Astrocyte (in vitro differentiated cells and primary cell): ENCODE results near the gene ARHGAP24. TPM values are rescaled to one million over a fixed set of nuclear protein-coding genes. Genes with fewer than 3 reads are reported as not detected.
"Not testable (repeated sequence)": the region's sequence is repeated elsewhere in the genome, so short reads cannot be mapped to it uniquely, and the experiment has no call there.

ENCODE experiments used
- DNase-seq: peaks from one replicate; pipeline ENCODE4 v3.0.0-alpha.2; 2010; ENCODE audit warnings: low read depth
- FAIRE-seq: peaks from 2 replicates; lab custom pipeline; 2011; peaks lifted over from hg19 to GRCh38; lab: Jason Lieb, UNC
- H2AFZ ChIP-seq: 2 replicates; pipeline ENCODE4 v1.6.0; 2012; ENCODE audit warnings: low read depth, low read length, inconsistent platforms
- H3K27ac ChIP-seq: 2 replicates; pipeline ENCODE4 v1.5.1; 2011; ENCODE audit warnings: low read depth, low read length, inconsistent platforms
- H3K27me3 ChIP-seq: 2 replicates; pipeline ENCODE4 v1.6.0; 2011; ENCODE audit warnings: low read length, inconsistent platforms; ENCODE audit not compliant: insufficient read depth
- H3K36me3 ChIP-seq: 2 replicates; pipeline ENCODE4 v1.5.1; 2011; ENCODE audit warnings: low read length, inconsistent platforms; ENCODE audit not compliant: insufficient read depth
- H3K4me1 ChIP-seq: 2 replicates; pipeline ENCODE4 v1.5.1; 2011; ENCODE audit warnings: low read length, inconsistent platforms; ENCODE audit not compliant: insufficient read depth
- H3K4me2 ChIP-seq: 2 replicates; pipeline ENCODE4 v1.6.0; 2012; ENCODE audit warnings: low read length, inconsistent platforms
- H3K4me3 ChIP-seq: 2 replicates; pipeline ENCODE4 v1.5.1; 2011; ENCODE audit warnings: low read depth, mild to moderate bottlenecking, low read length, inconsistent platforms; ENCODE audit not compliant: insufficient read depth
- H3K79me2 ChIP-seq: 2 replicates; pipeline ENCODE4 v1.6.0; 2012; ENCODE audit warnings: mild to moderate bottlenecking, low read length, inconsistent platforms; ENCODE audit not compliant: insufficient read depth
- H3K9ac ChIP-seq: 2 replicates; pipeline ENCODE4 v1.6.0; 2012; ENCODE audit warnings: mild to moderate bottlenecking, low read length, inconsistent platforms
- H3K9me3 ChIP-seq: 2 replicates; pipeline ENCODE4 v1.5.1; 2012; ENCODE audit warnings: low read depth, mild to moderate bottlenecking, low read length, inconsistent platforms; ENCODE audit not compliant: insufficient read depth
- H4K20me1 ChIP-seq: 2 replicates; pipeline ENCODE4 v1.6.0; 2012; ENCODE audit warnings: low read length, inconsistent platforms; ENCODE audit not compliant: insufficient read depth
- H3K27ac Mint-ChIP-seq: one replicate; pipeline ENCODE4 v1.8.0; 2021; ENCODE audit warnings: mild to moderate bottlenecking, mixed read lengths; ENCODE audit not compliant: unreplicated experiment
- H3K27me3 Mint-ChIP-seq: one replicate; pipeline ENCODE4 v1.8.0; 2021; ENCODE audit warnings: low read depth, mixed read lengths; ENCODE audit not compliant: unreplicated experiment
- H3K36me3 Mint-ChIP-seq: one replicate; pipeline ENCODE4 v1.8.0; 2021; ENCODE audit warnings: low read depth, mixed read lengths; ENCODE audit not compliant: unreplicated experiment
- H3K4me1 Mint-ChIP-seq: one replicate; pipeline ENCODE4 v1.8.0; 2021; ENCODE audit warnings: low read depth, mixed read lengths; ENCODE audit not compliant: unreplicated experiment
- H3K4me3 Mint-ChIP-seq: one replicate; pipeline ENCODE4 v1.8.0; 2021; ENCODE audit warnings: mild to moderate bottlenecking, moderate library complexity, mixed read lengths; ENCODE audit not compliant: unreplicated experiment
- H3K9me3 Mint-ChIP-seq: one replicate; pipeline ENCODE4 v1.8.0; 2021; ENCODE audit warnings: mild to moderate bottlenecking, mixed read lengths; ENCODE audit not compliant: unreplicated experiment
- EZH2 ChIP-seq: IDR thresholded peaks from 2 replicates; pipeline ENCODE4 v1.6.1; 2012; ENCODE audit warnings: mild to moderate bottlenecking, low read length, inconsistent platforms; ENCODE audit not compliant: insufficient read depth
- total RNA-seq: library from RNA; stranded (reverse); gene quantifications from 2 replicates; pipeline ENCODE4 v1.2.1, GENCODE V29; 2021
- TF ChIP-seq, protein P1 (sequence below): IDR thresholded peaks from 2 replicates; pipeline ENCODE4 v1.5.1; 2011; ENCODE audit warnings: low read depth, mild to moderate bottlenecking, inconsistent platforms, low read length, moderate library complexity; ENCODE audit not compliant: insufficient read depth

Gene ARHGAP24
- total RNA-seq, 1 donor from 2014 or later, result 2.1 TPM

DNA sequence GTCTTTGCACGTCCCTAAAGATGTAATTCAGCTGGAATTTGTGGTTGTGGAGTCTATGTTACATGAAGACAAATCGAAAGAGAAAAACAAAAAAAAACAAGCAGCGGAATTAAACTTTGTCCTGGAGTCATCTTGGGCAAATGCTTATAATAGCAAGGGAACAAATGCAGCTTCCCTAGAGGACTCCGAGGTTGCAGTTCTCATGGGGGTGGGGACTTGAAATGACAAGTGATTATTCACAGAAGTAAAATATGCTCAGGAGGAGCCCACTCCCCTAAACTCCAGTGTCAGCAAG lies 362.4 kb downstream of the ARHGAP24 start:
- Mint-ChIP-seq H3K27ac (no peak overlapping the region), H3K4me1 (peaks cover 4% of the 10 kb centered on the region)
- H3K4me3 ChIP-seq, result no peak overlapping the region

DNA sequence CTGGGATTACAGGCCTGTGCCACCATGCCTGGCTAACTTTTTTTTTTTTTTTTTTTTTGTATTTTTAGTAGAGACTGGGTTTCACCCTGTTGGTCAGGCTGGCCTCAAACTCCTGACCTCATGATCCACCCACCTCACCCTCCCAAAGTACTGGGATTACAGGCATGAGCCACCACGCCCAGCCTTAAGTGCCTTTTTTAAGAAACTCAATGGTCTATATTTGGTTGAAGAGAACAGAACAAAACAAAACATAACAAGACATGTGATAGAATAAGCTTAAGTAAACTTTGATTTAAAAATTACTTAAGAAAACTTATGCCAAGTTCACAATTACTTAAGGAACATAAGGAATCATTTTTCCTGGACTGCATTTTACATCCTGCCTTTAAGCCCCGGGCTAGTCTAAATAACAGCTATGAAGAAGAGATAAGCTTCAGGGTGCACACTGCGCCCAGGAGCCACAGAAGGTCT lies 365.1 kb downstream of the ARHGAP24 start:
- not testable (repeated sequence) for H3K9ac ChIP-seq, H3K9me3 ChIP-seq, H3K27me3 Mint-ChIP-seq, H3K4me1 ChIP-seq, H4K20me1 ChIP-seq, H3K79me2 ChIP-seq, H2AFZ ChIP-seq, H3K36me3 ChIP-seq, FAIRE-seq, H3K4me3 Mint-ChIP-seq, H3K27ac ChIP-seq, DNase-seq, H3K9me3 Mint-ChIP-seq, H3K27ac Mint-ChIP-seq, H3K4me2 ChIP-seq, H3K4me3 ChIP-seq, H3K4me1 Mint-ChIP-seq, H3K27me3 ChIP-seq, H3K36me3 Mint-ChIP-seq

More for the DNA sequence above, 362.4 kb downstream of the ARHGAP24 start:
- H3K9me3 ChIP-seq, result no peaks in the 10 kb centered on the region
- no peaks in the 10 kb centered on the region for H3K9me3 Mint-ChIP-seq
- no peak overlapping the region for H3K4me3 Mint-ChIP-seq
- no peak overlapping the region for H3K9ac ChIP-seq
- H3K36me3 Mint-ChIP-seq, result no peaks in the 10 kb centered on the region
- no peak overlapping the region for H2AFZ ChIP-seq
- H3K79me2 ChIP-seq, result no peaks in the 10 kb centered on the region
- no peak for FAIRE-seq
- no peak overlapping the region for H3K4me2 ChIP-seq
- no peak overlapping the region for H3K27ac ChIP-seq
- H3K36me3 ChIP-seq, result no peaks in the 10 kb centered on the region
- no peak for DNase-seq
- H3K4me1 ChIP-seq, result peaks cover 4% of the 10 kb centered on the region
- H3K27me3 Mint-ChIP-seq, result no peaks in the 10 kb centered on the region
- no peaks in the 10 kb centered on the region for H3K27me3 ChIP-seq
- no peak for TF ChIP-seq EZH2
- TF ChIP-seq, protein P1, sequence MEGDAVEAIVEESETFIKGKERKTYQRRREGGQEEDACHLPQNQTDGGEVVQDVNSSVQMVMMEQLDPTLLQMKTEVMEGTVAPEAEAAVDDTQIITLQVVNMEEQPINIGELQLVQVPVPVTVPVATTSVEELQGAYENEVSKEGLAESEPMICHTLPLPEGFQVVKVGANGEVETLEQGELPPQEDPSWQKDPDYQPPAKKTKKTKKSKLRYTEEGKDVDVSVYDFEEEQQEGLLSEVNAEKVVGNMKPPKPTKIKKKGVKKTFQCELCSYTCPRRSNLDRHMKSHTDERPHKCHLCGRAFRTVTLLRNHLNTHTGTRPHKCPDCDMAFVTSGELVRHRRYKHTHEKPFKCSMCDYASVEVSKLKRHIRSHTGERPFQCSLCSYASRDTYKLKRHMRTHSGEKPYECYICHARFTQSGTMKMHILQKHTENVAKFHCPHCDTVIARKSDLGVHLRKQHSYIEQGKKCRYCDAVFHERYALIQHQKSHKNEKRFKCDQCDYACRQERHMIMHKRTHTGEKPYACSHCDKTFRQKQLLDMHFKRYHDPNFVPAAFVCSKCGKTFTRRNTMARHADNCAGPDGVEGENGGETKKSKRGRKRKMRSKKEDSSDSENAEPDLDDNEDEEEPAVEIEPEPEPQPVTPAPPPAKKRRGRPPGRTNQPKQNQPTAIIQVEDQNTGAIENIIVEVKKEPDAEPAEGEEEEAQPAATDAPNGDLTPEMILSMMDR, result no peak
- H4K20me1 ChIP-seq, result peaks cover 9% of the 10 kb centered on the region

GRCh38 chr4:85842540-85842939 lies 367.6 kb downstream of the ARHGAP24 start:
- Histone ChIP-seq H3K9ac (no peak overlapping the region), H3K27ac (no peak overlapping the region), H3K79me2 (no peaks in the 10 kb centered on the region), H4K20me1 (no peaks in the 10 kb centered on the region), H3K9me3 (no peaks in the 10 kb centered on the region), H3K4me1 (peaks cover 4% of the 10 kb centered on the region), H3K4me2 (peak overlapping the region; percentile 2), H3K27me3 (no peaks in the 10 kb centered on the region), H3K4me3 (no peak overlapping the region), H3K36me3 (no peaks in the 10 kb centered on the region), H2AFZ (no peak overlapping the region)
- FAIRE-seq, result no peak
- Mint-ChIP-seq H3K27ac (no peak overlapping the region), H3K36me3 (no peaks in the 10 kb centered on the region), H3K4me3 (no peak overlapping the region), H3K4me1 (no peaks in the 10 kb centered on the region), H3K9me3 (no peaks in the 10 kb centered on the region), H3K27me3 (no peaks in the 10 kb centered on the region)
- TF ChIP-seq, protein P1, result no peak
- no peak for TF ChIP-seq EZH2
- peak; percentile 57 for DNase-seq

- not testable (repeated sequence) for H3K9me3 Mint-ChIP-seq, H3K4me1 ChIP-seq, H4K20me1 ChIP-seq, H3K9me3 ChIP-seq, H3K4me3 ChIP-seq, H3K4me3 Mint-ChIP-seq, H3K9ac ChIP-seq, FAIRE-seq, DNase-seq, H3K4me1 Mint-ChIP-seq, H3K36me3 Mint-ChIP-seq, H3K4me2 ChIP-seq, H3K27me3 Mint-ChIP-seq, H3K27ac Mint-ChIP-seq, H2AFZ ChIP-seq, H3K79me2 ChIP-seq, H3K27me3 ChIP-seq, H3K36me3 ChIP-seq, H3K27ac ChIP-seq
These were observed 378.8 kb downstream of the ARHGAP24 start for GRCh38 chr4:85853740-85854139.
